ENCODE results near the gene GPRC5D. TPM values are rescaled to one million over a fixed set of nuclear protein-coding genes. Genes with fewer than 3 reads are reported as not detected.

The GPRC5D gene
- polyA plus RNA-seq, 1 donor (not counting 4 experiments of a cell fraction or from before 2014, with no cell fraction given): 0.08 TPM

DNA sequence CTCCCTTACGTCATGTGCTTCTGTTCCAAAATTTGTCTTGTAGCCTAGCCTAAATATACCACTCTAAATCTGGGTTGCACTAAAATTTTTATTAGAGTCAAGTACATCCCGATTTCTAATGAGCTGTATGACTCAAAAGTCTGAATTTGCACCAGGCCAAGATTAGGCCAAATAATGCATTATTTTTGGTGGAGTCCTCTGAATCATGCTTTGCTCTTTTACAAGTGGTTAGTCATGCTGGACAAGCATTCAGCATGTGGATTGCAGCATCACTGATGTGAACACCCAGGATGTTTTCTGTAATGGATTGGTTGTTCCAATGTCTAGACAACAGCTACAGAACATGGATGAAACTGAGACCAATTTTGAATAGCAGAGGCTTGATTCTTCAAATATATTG lies 24.4 kb upstream of the GPRC5D start:
- Histone ChIP-seq H3K4me1 (ENCODE audit: control insufficient read depth, extremely low read depth, insufficient read depth, low read length) (peaks cover 16% of the 10 kb centered on the region), H3K27ac (ENCODE audit: control insufficient read depth, insufficient read depth, low read length) (peak overlapping the region; percentile 22), H3K36me3 (ENCODE audit: control insufficient read depth in 2 of 2, extremely low read depth in 1 of 2, insufficient read depth in 2 of 2, low read length in 2 of 2) (peaks cover 21 to 28% of the 10 kb centered on the region in 2 experiments), H3K27me3 (ENCODE audit: control insufficient read depth, extremely low read depth, insufficient read depth, low read length) (no peaks in the 10 kb centered on the region), H3K79me2 (ENCODE audit: control insufficient read depth, insufficient read depth, low read length) (no peaks in the 10 kb centered on the region), H4K20me1 (ENCODE audit: control insufficient read depth, extremely low read depth, insufficient read depth, low read length) (no peaks in the 10 kb centered on the region), H3K9ac (ENCODE audit: control insufficient read depth, extremely low read depth, insufficient read depth, low read length) (no peak overlapping the region), H3K9me3 (ENCODE audit: control insufficient read depth, low read depth, low read length) (peaks cover 3% of the 10 kb centered on the region), H3K4me3 (ENCODE audit: control insufficient read depth in 2 of 3, extremely low read depth in 1 of 3, insufficient read depth in 2 of 3, low read depth in 1 of 3, low read length in 3 of 3) (no peak overlapping the region), H3K9me1 (ENCODE audit: control insufficient read depth, extremely low read depth, insufficient read depth, low read length) (no peaks in the 10 kb centered on the region), H2AFZ (ENCODE audit: control insufficient read depth, low read length) (no peak overlapping the region), H3K4me2 (ENCODE audit: control insufficient read depth, extremely low read depth, insufficient read depth, low read depth, low read length) (no peak overlapping the region)
- FAIRE-seq: peak; percentile 85
- TF ChIP-seq, protein P1, sequence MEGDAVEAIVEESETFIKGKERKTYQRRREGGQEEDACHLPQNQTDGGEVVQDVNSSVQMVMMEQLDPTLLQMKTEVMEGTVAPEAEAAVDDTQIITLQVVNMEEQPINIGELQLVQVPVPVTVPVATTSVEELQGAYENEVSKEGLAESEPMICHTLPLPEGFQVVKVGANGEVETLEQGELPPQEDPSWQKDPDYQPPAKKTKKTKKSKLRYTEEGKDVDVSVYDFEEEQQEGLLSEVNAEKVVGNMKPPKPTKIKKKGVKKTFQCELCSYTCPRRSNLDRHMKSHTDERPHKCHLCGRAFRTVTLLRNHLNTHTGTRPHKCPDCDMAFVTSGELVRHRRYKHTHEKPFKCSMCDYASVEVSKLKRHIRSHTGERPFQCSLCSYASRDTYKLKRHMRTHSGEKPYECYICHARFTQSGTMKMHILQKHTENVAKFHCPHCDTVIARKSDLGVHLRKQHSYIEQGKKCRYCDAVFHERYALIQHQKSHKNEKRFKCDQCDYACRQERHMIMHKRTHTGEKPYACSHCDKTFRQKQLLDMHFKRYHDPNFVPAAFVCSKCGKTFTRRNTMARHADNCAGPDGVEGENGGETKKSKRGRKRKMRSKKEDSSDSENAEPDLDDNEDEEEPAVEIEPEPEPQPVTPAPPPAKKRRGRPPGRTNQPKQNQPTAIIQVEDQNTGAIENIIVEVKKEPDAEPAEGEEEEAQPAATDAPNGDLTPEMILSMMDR (optimal IDR thresholded peaks at IDR 0.05 in 1 of 3, IDR thresholded peaks at IDR 0.05 in 1 of 3, conservative IDR thresholded peaks at IDR 0.05 in 1 of 3; ENCODE audit: extremely low read depth in 1 of 3, insufficient read depth in 2 of 3, low read length in 3 of 3): no peak
- TF ChIP-seq EZH2 (IDR thresholded peaks at IDR 0.05; ENCODE audit: low read length): no peak
- dilution Hi-C loops (cut with MboI; ENCODE audit: extremely low pct_ligation_motif_present, low sequenced_read_pairs): no loop called here
- peak; percentile 35 for DNase-seq (ENCODE audit: low read depth, low spot score)

DNA sequence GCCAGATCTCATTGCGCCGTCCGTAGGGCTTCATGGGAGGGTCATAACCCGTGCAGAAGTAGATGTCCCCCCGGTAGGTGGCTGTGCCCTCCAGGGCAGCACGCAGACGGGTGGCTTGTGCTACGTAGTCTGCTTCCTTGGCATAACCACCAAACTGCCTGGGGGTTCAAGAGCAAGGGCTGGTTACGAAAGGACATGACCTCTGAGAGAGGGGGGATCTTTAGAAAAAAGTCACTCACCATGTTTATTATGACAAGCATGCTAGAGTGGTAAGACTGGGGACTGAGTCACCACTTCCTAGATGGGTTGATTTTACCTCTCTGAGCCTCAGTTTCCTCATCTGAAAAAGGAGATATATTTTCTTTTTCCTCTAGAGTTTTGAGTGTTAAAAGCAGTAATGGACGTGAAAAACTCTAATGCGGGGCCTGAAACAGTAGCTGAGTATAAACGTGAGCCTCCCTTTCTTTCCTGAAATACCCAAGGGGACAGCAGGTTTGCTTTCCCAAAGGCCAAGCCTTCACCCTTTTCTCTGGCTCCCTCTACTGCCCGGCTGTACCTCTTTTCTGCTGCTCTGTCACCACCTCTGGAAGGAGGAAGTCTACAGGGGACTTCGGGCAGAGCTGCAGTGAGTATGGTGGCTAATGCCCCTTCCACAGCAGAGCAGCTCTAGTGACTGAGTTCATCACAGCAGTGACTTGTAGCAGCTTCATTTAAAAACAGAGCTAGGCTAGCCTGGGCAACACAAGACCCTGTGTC lies 23.5 kb upstream of the GPRC5D start:
- dilution Hi-C loops (cut with MboI; ENCODE audit: extremely low pct_ligation_motif_present, low sequenced_read_pairs): no loop called here
- Histone ChIP-seq H3K79me2 (ENCODE audit: control insufficient read depth, insufficient read depth, low read length) (no peaks in the 10 kb centered on the region), H3K27me3 (ENCODE audit: control insufficient read depth, extremely low read depth, insufficient read depth, low read length) (no peaks in the 10 kb centered on the region), H3K9me1 (ENCODE audit: control insufficient read depth, extremely low read depth, insufficient read depth, low read length) (no peaks in the 10 kb centered on the region), H3K4me1 (ENCODE audit: control insufficient read depth, extremely low read depth, insufficient read depth, low read length) (peaks cover 16% of the 10 kb centered on the region), H4K20me1 (ENCODE audit: control insufficient read depth, extremely low read depth, insufficient read depth, low read length) (no peaks in the 10 kb centered on the region), H3K27ac (ENCODE audit: control insufficient read depth, insufficient read depth, low read length) (peak overlapping the region; percentile 9), H3K9ac (ENCODE audit: control insufficient read depth, extremely low read depth, insufficient read depth, low read length) (no peak overlapping the region), H2AFZ (ENCODE audit: control insufficient read depth, low read length) (no peak overlapping the region), H3K9me3 (ENCODE audit: control insufficient read depth, low read depth, low read length) (peaks cover 3% of the 10 kb centered on the region), H3K4me2 (ENCODE audit: control insufficient read depth, extremely low read depth, insufficient read depth, low read depth, low read length) (no peak overlapping the region), H3K4me3 (ENCODE audit: control insufficient read depth in 2 of 3, extremely low read depth in 1 of 3, insufficient read depth in 2 of 3, low read depth in 1 of 3, low read length in 3 of 3) (no peak overlapping the region), H3K36me3 (ENCODE audit: control insufficient read depth in 2 of 2, extremely low read depth in 1 of 2, insufficient read depth in 2 of 2, low read length in 2 of 2) (peaks cover 14 to 22% of the 10 kb centered on the region in 2 experiments)
- no peak for TF ChIP-seq EZH2 (IDR thresholded peaks at IDR 0.05; ENCODE audit: low read length)
- TF ChIP-seq, protein P1 (optimal IDR thresholded peaks at IDR 0.05 in 1 of 3, IDR thresholded peaks at IDR 0.05 in 1 of 3, conservative IDR thresholded peaks at IDR 0.05 in 1 of 3; ENCODE audit: extremely low read depth in 1 of 3, insufficient read depth in 2 of 3, low read length in 3 of 3): peak; percentile 38 to 52 (median 45)
- FAIRE-seq (no peak), DNase-seq (ENCODE audit: low read depth, low spot score) (no peak)
